GM10266 (cell line): Measurements from ENCODE around the gene TCF12.

Experiments
- DNase-seq: peaks from one replicate; pipeline ENCODE4 v3.0.0; 2012; ENCODE audit errors: extremely low spot score
- TF ChIP-seq, protein P1 (sequence below): IDR thresholded peaks from 2 replicates; pipeline ENCODE4 v1.5.1; 2012; ENCODE audit warnings: mild to moderate bottlenecking, low read depth; ENCODE audit not compliant: control insufficient read depth, insufficient read depth; ENCODE audit errors: missing control alignments

The TCF12 gene

DNA sequence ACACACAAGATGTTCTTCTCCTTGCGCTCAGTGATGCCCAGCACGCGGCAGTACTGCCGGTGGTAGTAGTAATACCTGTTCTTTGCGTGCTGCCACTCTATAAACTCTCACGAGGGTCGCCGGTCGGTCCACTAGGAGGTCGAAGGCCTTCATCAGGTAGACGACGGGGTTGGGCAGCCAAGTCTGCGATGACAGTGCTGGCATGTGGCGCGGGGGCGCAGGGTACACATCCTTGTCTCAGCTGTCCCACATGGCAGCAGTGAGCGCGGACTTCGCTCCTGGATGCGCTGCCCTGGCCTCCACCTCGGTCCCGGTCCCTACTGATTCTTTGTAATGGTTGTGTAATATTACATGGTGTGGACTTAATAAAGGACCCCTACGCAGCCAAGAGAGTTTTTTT lies 407.8 kb downstream of the TCF12 start:
- TF ChIP-seq, protein P1, sequence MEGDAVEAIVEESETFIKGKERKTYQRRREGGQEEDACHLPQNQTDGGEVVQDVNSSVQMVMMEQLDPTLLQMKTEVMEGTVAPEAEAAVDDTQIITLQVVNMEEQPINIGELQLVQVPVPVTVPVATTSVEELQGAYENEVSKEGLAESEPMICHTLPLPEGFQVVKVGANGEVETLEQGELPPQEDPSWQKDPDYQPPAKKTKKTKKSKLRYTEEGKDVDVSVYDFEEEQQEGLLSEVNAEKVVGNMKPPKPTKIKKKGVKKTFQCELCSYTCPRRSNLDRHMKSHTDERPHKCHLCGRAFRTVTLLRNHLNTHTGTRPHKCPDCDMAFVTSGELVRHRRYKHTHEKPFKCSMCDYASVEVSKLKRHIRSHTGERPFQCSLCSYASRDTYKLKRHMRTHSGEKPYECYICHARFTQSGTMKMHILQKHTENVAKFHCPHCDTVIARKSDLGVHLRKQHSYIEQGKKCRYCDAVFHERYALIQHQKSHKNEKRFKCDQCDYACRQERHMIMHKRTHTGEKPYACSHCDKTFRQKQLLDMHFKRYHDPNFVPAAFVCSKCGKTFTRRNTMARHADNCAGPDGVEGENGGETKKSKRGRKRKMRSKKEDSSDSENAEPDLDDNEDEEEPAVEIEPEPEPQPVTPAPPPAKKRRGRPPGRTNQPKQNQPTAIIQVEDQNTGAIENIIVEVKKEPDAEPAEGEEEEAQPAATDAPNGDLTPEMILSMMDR, result no peak
- DNase-seq, result no peak

DNA sequence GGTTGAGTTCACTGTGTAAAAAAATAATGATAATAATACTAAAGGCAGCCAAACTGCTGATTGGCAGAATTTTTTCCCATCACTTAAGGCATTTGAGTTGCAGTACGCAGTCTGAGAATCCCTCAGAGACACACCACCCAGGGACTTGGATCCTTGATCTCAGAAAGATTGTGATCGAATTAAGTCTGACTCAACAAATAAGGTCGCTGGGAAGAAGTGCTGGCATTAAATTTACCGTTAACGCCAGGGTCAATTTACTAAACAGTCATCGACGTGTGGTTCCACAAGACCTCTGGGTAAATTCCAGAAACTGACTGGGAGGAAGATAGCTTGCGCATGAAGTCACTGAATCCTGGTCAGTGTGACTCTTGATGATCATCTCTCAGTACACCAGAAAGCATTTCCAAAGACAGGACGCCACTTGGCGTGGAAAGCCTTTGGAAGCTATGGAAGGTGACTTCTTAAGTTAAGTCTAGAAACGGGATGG lies 409.6 kb downstream of the TCF12 start:
- TF ChIP-seq, protein P1, result no peak
- no peak for DNase-seq

DNA sequence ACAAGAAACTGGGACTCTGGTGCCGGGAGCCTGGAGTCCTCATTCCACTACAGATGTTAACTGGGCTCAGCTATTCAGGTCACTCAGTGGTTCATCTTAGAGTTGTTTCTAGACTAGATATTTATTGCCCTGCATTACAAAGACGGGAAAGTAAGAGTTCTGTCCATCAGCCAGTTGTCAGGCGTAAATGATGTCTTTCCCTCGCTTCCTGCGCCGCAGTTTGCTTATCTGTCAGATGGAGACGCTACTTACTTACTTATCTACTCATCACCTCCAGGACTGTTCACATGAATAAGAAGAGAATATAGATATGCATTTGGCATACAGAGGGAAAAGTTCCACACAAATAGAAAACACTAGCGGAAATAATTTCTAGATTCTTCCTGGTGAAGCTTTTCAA lies 410.0 kb downstream of the TCF12 start:
- TF ChIP-seq, protein P1, result no peak
- DNase-seq, result no peak

DNA sequence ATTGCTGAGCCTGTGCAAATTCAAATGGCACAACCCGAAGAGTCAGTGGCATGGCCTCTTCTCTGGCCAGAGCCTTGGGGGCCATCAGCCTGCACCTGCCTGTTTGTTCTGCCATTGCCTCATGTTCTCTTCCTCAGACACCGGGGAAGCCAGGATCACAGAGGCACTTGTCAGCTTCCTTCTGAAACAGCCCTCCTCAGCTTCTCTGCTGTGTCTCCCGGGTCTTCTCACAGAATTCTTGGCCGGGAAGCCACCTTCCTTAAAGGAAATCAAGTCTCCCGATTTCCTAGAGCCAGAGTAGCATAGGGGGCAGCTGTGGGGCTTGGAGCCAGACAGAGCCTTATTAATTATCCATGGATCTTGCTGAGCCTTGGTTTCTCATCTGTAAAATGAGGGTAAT lies 410.5 kb downstream of the TCF12 start:
- no peak for DNase-seq
- TF ChIP-seq, protein P1, result no peak

DNA sequence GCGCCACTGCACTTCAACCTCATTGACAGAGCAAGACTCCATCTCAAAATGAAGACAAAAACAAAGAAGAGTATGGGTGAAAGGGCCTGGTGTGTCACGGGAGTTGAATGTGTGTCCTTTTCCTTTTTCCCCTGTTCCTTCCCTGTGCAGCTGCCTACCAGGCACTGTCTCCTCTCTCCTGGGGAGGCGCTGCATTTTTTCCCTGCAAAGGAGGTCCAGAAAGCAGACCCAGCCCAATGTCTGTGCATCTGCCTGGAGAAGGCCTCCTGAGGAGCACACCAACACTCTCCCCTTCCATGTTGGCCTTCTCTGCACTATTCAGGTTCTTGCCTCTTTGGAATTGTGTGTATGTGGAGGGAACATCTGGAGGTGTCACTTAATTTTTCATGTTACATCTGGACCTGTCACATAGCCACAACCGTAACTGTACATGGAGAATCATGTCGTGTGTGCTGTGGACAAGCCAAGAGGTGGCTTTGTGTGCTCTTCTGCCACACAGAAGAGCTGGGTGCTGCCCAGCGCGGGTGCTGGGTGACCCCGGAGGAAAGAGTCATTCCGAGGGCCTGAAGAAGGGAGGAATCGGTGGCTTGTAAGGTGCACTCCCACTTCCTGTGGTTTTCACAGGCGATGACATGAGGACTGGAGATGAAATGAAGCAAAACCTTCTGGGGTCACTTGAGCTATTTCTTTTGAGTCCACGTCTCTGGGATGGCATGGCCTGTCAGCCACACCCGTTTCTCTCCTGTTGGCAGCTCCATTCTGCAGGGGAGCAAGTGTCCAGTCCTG lies 411.3 kb downstream of the TCF12 start:
- TF ChIP-seq, protein P1, result no peak
- DNase-seq, result no peak

DNA sequence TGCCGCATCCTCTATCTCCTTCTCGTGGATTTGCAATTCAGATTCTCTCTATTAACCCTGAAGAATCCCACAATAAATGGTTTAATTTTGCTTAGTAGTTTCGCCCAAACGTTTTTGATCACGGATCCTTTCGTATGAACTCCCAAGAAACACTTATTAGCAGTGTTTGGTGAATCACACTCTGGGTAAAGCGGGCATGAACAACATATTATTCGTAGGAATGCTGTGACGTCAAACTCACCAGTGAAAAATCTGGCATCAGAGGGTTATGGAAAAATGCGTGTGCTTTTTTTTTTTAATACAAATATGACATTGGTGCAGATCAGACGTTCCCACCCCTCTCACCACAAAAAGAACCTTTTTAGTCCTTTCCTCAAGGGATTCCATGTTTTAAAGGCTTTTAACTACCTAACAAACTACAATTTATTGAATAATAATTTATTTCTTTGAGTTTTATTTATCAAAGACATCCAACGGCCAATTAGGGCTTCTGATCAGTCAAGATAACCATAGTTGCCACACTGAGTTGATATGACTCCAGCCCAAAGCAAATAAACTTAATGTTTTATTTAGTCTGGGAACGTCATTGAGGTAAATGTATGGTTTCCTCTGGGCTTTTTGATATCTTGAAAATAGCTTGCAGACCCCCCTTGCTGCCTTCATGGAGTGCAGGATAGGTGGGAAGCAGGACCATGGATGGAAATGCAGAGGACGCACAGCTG lies 412.3 kb downstream of the TCF12 start:
- TF ChIP-seq, protein P1, result no peak
- DNase-seq, result no peak

DNA sequence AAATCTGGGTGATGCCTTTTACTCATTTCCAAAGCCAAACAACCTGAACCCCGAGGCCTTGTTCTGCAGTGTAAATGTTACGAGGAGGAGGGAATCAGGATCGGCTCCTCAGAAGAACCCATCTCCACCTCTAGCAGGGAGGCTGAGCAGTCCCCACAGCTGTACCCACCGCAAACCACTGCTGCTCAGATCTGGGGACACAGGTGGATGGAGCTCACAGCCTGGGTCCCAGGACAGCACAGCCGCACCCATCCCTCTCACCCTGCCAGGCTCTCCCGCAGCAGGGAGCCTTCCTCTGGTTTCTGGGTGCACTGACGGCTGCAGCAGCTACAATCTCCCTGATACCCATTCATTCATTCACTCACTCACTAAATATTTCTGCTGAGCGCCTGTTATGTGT lies 413.9 kb downstream of the TCF12 start:
- TF ChIP-seq, protein P1, result no peak
- no peak for DNase-seq
